HK-2 (cell line): ENCODE results near the gene TOR1A.
"Not testable (repeated sequence)": the region's sequence is repeated elsewhere in the genome, so short reads cannot be mapped to it uniquely, and the experiment has no call there.

Experiments
- DNase-seq: peaks from one replicate; pipeline ENCODE4 v3.0.0-alpha.2; 2018; ENCODE audit not compliant: unreplicated experiment

Gene TOR1A

DNA sequence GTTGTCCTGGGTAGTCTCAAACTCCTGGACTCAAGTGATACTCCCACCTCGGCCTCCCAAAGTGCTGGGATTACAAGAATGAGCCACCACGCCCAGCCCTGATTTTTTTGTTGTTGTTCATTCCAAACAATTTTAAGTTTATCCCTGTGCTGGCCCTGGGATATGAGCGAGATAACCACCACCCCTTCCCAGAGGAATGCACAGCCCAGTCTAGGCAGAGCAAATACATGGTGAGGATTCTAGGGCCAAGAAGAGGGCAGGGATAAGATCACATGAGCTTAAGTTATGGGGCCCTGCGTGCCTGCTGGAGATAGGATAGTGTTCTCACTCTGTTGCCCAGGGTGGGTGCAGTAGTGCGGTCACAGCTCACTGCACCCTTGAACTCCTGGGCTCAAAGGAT lies 42.0 kb downstream of the TOR1A start:
- DNase-seq = no peak

DNA sequence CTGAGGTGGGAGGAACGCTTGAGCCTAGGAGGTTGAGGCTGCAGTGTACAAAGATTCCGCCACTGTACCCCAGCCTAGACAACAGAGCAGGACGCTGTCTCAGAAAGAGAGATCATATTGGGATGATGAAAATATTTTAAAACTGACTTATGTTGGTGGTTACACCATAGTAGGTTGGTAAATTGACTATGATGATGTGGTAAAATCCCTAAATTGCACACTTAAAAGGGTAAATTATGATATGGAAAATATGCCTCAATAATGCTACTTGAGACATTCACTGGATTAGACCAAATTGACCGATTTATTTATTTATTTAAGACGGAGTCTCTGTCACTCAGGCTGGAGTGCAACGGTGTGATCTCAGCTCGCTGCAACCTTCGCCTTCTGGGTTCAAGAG lies 42.8 kb downstream of the TOR1A start:
- DNase-seq = no peak

DNA sequence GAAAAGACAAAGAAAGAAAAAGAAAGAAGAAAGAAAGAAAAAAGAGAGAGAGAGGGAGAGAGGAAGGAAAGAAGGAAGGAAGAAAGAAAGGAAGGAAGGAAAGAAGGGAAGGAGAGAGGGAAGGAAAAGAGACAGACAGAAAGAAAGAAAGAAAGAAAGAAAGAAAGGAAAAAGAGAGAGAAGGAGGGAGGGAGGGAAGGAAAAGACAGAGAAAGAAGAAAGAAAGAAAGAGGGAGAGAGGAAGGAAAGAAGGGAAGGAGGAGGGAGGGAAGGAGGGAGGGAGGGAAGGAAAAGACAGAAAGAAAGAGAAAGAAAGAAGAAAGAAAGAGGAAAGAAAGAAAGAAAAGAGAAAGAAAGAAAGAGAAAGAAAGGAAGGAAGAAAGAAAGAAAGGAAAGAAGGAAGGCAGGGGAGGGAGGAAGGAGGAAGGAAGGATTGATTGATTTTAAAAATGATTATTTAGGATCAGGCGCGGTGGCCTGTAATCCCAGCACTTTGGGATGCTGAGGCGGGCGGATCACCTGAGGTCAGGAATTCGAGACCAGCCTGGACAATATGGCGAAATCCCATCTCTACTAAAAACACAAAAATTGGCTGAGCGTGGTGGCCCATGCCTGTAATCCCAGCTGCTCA lies 44.3 kb downstream of the TOR1A start:
- no peak for DNase-seq

DNA sequence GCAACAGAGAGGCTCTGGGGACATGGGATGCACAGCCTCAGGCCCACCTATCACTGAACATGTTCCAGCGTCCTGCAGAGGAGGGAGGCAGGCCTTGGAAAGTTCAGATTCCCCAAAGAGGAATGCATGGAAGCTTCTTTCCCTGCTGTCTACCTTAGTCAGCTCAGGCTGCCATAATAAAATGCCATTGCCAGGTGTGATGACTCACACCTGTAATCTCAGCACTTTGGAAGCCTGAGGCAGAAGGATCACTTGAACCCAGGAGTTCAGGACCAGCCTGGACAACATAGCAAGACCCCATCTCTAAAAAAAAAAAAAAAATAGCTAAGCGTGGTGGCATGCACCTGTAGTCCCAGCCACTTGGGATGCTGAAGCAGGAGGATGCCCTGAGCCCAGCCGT lies 45.5 kb downstream of the TOR1A start:
- no peak for DNase-seq

DNA sequence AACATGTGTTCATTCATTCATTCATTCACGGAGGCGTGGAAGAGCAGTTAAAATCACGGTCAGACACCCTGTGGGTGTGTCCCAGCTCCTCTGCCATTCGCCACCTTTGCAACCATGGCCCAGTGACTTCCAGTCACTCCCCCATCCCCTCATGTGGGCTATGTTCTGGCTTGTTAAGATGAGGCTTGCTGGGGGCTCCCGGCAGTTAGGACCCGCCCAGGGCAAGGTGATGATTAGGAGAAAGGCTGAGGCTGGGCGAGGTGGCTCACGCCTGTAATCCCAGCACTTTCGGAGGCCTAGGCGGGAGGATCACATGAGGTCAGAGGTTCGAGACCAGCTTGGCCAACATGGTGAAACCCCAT lies 46.2 kb downstream of the TOR1A start:
- peak; percentile 43 for DNase-seq

DNA sequence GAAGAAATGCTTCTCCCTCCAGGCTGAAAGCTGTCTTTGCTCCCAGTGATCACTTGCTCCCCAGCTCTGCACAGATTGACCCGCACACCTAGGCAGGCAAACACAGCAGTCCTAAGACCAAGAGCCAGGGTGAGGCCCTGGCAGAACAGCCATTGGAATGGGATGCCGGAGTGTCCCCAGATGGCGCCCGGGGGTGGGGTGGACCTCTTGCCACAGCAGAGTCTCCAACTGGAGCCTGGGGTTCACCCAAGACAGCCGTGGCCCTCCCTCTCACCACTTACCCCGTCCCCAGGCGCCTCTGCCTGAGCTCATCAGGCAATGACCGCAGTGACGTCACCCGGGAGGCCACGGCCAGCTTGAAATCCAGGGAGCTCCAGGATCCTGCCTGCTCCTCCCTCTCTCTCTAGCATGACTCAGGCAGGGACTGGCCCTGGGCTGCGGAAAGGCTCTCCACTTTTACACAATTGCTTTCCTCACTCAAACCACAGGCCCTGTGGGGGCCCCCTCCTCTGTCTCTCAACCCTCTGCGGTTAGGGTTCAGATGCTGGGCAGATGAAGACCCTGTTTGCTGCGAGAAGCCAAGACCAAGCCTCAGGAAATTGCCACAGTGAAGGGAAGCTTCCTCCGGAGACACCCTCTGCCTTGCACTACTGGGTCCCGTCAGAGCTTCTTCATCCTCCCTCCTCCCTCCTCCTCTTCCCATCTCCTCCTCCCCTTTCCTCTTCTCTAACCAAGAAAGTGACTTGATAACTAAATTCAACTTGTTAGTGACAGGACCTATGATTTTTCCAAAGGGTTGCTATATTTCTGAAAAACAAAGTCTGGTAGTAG lies 46.8 kb downstream of the TOR1A start:
- peak; percentile 98 for DNase-seq

DNA sequence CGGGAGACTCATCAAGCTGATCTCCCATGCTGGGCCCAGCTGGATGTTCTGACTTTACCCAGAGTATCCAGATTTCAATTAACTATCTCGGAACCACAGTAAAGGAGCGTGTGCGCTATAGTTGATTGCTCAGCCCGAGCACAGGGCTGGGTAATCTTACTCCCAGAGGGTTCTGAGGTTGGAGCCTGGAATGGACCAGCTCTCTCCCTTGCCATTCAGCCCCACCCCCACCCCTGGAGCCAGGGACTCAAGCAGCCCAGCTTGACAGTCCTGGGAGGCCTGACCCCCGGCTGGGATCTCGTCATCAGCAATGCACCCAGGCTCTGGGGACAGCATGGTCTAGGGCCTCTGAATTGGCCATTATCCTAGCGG lies 47.4 kb downstream of the TOR1A start:
- no peak for DNase-seq

DNA sequence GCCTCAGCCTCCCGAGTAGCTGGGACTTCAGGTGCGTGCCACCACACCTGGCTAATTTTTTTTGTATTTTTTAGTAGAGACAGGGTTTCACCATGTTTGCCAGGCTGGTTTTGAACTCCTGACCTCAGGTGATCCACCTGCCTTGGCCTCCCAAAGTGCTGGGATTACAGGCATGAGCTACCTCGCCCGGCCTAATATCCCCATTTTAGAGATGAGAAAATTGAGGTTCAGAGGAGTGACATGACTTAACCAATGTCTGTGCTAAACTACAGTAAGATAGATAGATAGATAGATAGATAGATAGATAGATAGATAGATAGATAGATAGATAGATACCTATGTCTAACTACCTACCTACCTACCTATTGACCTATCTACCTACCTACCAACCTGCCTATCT lies 47.8 kb downstream of the TOR1A start:
- not testable (repeated sequence) for DNase-seq

DNA sequence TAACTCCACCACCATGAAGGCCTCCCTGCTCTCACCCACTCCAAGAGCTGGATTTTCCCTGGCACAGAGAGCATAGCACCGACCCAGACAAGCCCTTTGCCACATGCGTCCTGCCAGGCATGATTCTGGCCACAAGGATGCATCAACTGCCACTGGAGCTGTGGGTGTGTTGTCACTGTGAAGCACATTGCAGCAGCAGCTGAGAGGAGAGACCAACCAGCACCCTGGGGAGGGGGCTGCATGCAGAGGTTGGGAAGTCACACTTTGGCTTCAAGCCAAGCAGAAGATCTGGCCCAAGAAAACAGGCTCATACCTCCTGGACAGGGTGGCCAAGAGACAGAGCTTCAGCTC lies 48.5 kb downstream of the TOR1A start:
- no peak for DNase-seq

DNA sequence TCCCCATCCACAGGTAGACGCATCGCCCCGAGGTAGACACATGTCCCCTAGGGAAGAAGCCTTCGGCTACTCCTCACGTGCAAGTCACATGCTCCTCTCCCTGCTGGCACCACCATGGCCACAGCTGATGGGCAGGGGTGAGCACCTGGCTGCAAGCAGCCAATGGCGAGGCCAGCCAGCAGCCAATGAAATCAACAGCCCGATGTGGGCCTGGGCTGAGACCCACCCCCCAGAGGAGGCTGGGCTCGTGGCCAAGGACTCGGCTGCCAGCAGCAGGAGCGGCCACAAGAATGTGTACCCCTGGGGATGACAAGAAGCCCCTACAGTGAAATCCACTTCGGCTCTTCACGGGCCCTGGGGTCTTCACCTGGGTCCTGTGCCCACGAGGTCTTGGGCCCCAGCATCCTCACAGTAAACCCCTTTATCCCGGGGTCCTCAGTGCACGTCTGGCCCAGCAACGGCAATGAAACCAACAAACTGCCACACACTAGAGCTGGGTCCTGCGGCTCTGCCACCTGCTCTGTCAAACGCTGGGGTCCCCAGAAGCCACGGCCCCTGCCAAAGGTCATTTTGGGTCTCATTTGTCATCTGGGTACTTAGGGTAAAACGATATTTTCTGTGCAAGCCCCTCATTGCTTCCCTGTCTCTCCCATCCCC lies 49.0 kb downstream of the TOR1A start:
- no peak for DNase-seq

DNA sequence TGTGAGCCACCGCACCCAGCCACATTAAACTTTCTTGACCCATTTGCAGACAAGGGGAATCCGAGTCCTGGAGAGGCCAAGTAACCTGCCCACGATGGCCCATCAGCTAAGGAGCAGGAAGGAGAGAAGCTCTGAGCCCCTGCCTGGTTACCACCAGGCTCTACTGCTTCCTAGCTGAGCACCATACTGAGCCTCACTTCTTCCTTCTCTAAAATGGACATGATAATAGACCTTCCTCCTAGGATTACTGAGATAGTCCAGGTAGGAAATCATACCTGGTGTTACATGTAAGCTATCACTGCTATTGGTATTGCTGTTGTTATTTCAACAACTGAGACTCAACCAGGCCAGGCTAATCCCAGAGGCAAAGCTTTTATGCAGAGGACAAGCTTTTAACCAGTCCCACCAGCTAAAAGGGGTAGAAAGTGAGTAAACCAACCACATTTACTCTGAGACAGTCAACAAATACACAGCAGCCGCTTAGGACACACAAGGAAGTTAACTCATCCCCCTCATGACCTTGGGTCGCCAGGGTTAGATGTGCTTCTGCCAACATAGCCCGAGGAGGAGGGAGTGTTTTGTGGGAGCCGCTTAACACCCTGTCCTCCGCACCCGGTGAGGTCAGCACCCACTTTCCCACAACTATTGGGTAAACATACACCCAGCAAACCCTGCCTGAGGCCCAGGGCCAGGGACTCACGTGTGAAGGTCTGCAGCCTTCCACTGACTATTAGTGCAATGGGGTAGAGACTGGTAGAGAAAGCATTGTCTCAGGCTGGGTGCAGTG lies 50.5 kb downstream of the TOR1A start:
- DNase-seq = peak; percentile 69

DNA sequence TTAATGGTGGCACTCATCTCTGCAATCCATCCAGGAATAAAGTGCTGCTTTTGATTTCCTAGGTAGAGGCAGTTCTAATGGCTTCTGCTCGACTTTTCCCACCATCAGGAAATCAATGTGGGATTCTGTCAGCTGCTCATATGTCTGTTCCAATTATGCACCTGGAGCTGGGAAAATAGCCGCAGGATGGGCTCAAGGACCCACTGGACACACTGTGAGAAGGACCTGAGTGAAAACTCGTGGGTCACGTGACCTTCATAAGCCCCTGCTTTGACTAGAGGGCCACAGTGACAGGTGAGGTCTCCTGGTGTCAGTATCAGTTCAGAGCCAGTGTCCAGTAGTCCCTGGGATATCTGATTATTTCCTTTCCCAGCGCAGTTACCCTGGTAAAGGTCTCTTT lies 53.2 kb downstream of the TOR1A start:
- no peak for DNase-seq

DNA sequence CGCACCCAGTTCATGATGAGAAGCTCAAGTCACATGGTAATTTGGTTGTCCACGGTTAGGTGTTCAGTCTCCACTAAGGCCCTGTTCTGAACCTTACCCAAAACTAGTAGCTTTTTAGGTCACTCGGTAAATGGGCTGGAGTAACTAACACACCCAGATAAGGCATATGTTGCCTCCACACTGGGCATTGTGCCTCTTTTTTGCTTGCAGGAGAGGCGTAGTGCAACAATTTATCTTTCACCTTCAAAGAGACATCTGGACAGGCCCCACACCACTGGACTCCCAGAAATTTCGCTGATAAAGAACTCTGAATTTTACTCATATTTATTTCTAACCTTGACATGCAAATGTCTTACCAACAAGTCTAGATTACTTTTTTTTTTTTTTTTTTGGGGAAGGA lies 54.3 kb downstream of the TOR1A start:
- no peak for DNase-seq

DNA sequence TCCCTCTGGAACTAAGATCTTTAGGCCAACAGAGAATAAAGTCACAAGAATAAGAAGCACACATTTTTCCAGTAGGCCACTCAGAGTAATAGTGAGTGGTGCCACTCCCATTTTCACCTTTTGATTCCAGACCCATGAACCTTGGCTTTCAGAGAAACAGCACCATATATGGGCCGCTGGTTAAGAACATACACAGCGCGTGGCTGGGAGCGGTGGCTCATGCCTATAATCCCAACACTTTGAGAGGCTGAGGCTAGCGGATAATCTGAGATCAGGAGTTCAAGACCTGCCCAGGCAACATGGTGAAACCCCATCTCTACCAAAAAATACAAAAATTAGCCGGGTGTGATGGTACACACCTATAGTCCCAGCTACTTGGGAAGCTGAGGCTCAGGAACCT lies 55.5 kb downstream of the TOR1A start:
- no peak for DNase-seq

DNA sequence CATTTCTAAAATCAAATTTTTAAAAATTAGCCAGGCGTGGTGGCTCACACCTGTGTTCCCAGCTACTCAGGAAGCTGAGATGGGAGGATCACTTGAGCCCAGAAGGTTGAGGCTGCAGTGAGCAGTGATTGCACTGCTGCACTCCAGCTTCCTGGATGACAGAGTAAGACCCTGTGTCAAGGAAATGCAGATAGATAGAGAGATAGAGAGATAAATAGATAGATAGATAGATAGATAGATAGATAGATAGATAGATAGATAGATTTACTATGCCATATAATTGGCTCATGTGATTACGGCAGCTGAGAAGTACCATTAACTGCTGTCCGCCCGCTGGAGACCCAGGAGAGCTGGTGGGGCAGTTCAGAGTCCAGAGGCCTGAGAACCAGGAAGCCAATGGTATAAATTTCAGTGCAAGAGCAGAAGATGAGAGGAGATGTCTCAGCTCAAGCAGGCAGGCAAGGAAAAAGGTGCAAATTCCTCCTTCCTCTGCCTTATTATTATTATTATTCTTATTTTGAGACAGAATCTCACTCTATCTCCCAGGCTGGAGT lies 58.1 kb downstream of the TOR1A start:
- no peak for DNase-seq

DNA sequence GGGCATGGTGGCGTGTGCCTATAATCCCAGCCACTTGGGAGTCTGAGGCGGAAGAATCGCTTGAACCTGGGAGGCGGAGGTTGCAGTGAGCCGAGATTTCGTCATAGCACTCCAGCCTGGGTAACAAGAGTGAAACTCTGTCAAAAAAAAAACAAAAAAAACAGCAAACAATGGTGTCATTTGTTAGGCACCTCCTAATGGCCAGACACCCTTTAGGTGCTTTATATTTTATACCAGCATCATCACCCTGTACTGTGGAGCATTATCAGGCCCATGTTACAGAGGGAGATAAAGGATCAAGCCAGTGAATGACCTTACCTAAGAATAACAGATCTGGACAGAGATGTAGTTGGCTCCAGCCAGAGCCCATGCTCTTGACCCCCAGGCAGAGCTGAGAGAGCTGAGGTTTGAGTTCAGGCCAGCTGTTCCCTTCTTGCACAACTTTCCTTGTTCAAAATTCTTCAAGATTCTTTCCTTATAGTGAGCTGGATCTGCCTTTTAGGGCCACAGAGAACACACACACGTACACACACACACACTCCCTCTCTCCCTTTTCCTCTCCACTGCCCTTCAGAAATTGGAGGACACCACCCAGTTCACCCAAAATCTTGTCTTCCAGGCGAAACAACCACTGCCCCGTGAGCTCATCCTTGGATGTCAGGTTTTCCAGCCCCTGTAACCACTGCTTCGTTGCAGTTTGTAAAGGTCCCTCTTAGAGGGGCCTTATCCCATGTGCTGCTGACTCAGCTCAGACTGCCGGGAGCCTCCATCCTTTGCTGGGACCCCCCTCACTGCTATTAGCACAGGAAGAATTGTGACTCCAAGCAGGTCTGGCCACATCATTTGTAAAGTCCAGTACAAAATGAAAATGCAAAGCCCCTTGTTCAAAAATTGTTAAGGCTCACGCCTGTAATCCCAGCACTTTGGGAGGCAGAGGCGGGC lies 60.7 kb downstream of the TOR1A start:
- DNase-seq = no peak
